ENCODE measurements around the gene PYGM.
A peak's percentile ranks its signal among the peaks of the same experiment; 100 is the strongest.

GRCh38 chr11:64767344-64768299 is 7.8 kb upstream of the PYGM start:
- TF ChIP-seq CTCF (IDR thresholded peaks at IDR 0.05) = peak; percentile 89
- TF ChIP-seq ZFX (IDR thresholded peaks at IDR 0.05; ENCODE audit: borderline replicate concordance) = no peak
